ENCODE results near the gene DOK7.
"Not testable (repeated sequence)": the region's sequence is repeated elsewhere in the genome, so short reads cannot be mapped to it uniquely, and the experiment has no call there.

The DOK7 gene

GRCh38 chr4:3524349-3524748 is 61.2 kb downstream of the DOK7 start:
- DNase-seq = no peak

- no peak for DNase-seq
Measured at GRCh38 chr4:3524920-3525319, 61.8 kb downstream of the DOK7 start.

GRCh38 chr4:3525532-3526430 is 62.7 kb downstream of the DOK7 start:
- DNase-seq = no peak

GRCh38 chr4:3526456-3526855 is 63.4 kb downstream of the DOK7 start:
- no peak for DNase-seq

- no peak for DNase-seq
Measured at GRCh38 chr4:3527101-3527913, 64.2 kb downstream of the DOK7 start.

- no peak for DNase-seq
Measured at GRCh38 chr4:3527914-3528876, 65.1 kb downstream of the DOK7 start.

- no peak for DNase-seq
Measured at GRCh38 chr4:3529363-3529762, 66.3 kb downstream of the DOK7 start.

- DNase-seq = no peak
Measured at GRCh38 chr4:3530051-3530450, 66.9 kb downstream of the DOK7 start.

GRCh38 chr4:3530663-3531254 is 67.7 kb downstream of the DOK7 start:
- no peak for DNase-seq

- DNase-seq = no peak
Measured at GRCh38 chr4:3531318-3531878, 68.3 kb downstream of the DOK7 start.

GRCh38 chr4:3531879-3532750 is 69.0 kb downstream of the DOK7 start, which contains the start of gene LRPAP1:
Gene LRPAP1 (minus strand): TSS chr4:3532422. CDS start chr4:3532412, 10 bp downstream.
- DNase-seq = peak; percentile 84

- no peak for DNase-seq
Measured at GRCh38 chr4:3532751-3533422, 69.8 kb downstream of the DOK7 start.

- DNase-seq = no peak
Measured at GRCh38 chr4:3533423-3533820, 70.3 kb downstream of the DOK7 start.

- not testable (repeated sequence) for DNase-seq
Measured at GRCh38 chr4:3535812-3536211, 72.7 kb downstream of the DOK7 start.

- DNase-seq = not testable (repeated sequence)
Measured at GRCh38 chr4:3538906-3539305, 75.8 kb downstream of the DOK7 start.

- not testable (repeated sequence) for DNase-seq
Measured at GRCh38 chr4:3543415-3543814, 80.3 kb downstream of the DOK7 start.
